Smooth muscle cell (in vitro differentiated cells): Measurements from ENCODE around the gene FAAH2. TPM values are rescaled to one million over a fixed set of nuclear protein-coding genes. Genes with fewer than 3 reads are reported as not detected.
"Not testable (repeated sequence)": the region's sequence is repeated elsewhere in the genome, so short reads cannot be mapped to it uniquely, and the experiment has no call there.

Source experiments
- DNase-seq: peaks from one replicate; lab custom pipeline; 2025; ENCODE audit not compliant: unreplicated experiment; lab: John Stamatoyannopoulos, UW
- H2AFZ ChIP-seq: fragments of 200-600 bp; sonication (generic); 2 replicates; pipeline ENCODE4 v1.6.0; 2016; ENCODE audit warnings: antibody characterized with exemption, low read depth, mild to moderate bottlenecking
- H3F3A ChIP-seq: fragments of 200-600 bp; sonication (generic); 2 replicates; pipeline ENCODE4 v1.6.0; 2017; ENCODE audit warnings: antibody characterized with exemption, low read depth
- H3K27ac ChIP-seq: fragments of 200-600 bp; sonication (generic); 2 replicates; pipeline ENCODE4 v1.5.1; 2016; ENCODE audit warnings: low read depth, mild to moderate bottlenecking
- H3K27me3 ChIP-seq: fragments of 200-600 bp; sonication (generic); 2 replicates; pipeline ENCODE4 v1.6.1; 2016; ENCODE audit warnings: low read depth, mild to moderate bottlenecking
- H3K36me3 ChIP-seq: fragments of 200-600 bp; sonication (generic); 2 replicates; pipeline ENCODE4 v1.5.1; 2016; ENCODE audit warnings: low read depth
- H3K4me1 ChIP-seq: fragments of 200-600 bp; sonication (generic); 2 replicates; pipeline ENCODE4 v1.5.1; 2016; ENCODE audit warnings: low read depth
- H3K4me2 ChIP-seq: fragments of 200-600 bp; sonication (generic); 2 replicates; pipeline ENCODE4 v1.6.0; 2016; ENCODE audit warnings: mild to moderate bottlenecking
- H3K4me3 ChIP-seq: fragments of 200-600 bp; sonication (generic); 2 replicates; pipeline ENCODE4 v1.5.1; 2016; ENCODE audit warnings: mild to moderate bottlenecking
- H3K79me2 ChIP-seq: fragments of 200-600 bp; sonication (generic); 2 replicates; pipeline ENCODE4 v1.6.0; 2016; ENCODE audit warnings: low read depth, mild to moderate bottlenecking
- H3K9ac ChIP-seq: fragments of 200-600 bp; sonication (generic); 2 replicates; pipeline ENCODE4 v1.6.0; 2016; ENCODE audit warnings: low read depth
- H3K9me3 ChIP-seq: fragments of 200-600 bp; sonication (generic); replicated peaks from 2 replicates; pipeline ENCODE4 v1.5.1; 2016; ENCODE audit warnings: low read depth
- H4K20me1 ChIP-seq: fragments of 200-600 bp; sonication (generic); 2 replicates; pipeline ENCODE4 v1.6.0; 2016; ENCODE audit warnings: low read depth
- WGBS: methylation state at CpG from one replicate; pipeline ENCODE4 v1.1.7; 2016; ENCODE audit warnings: low lambda C conversion rate; 5-methylcytosine and 5-hydroxymethylcytosine counted together
- polyA plus RNA-seq: library from polyadenylated mRNA; unstranded; fragments of >200 nt; fragmentation: Nextera tagmentation; extraction: Ambion mirVana; gene quantifications from 2 replicates; pipeline ENCODE4 v1.2.1, GENCODE V29; 2016
- total RNA-seq: library from RNA; depleted of rRNA; stranded (reverse); fragments of >200 nt; gene quantifications from 2 replicates; pipeline ENCODE4 v1.2.3, GENCODE V29; 2014
- TF ChIP-seq, protein P1 (sequence below): fragments of 200-600 bp; sonication (generic); IDR thresholded peaks from 2 replicates; pipeline ENCODE4 v1.5.1; 2017; ENCODE audit warnings: borderline replicate concordance, mild to moderate bottlenecking, antibody characterized with exemption; ENCODE audit not compliant: insufficient read depth, poor library complexity, severe bottlenecking

FAAH2 gene
- total and polyA plus RNA-seq, 2 experiments from 2014 or later: 0.37 to 0.99 TPM

GRCh38 chrX:57368158-57368557, 81.7 kb downstream of the FAAH2 start:
- H4K20me1 ChIP-seq: no peaks in the 10 kb centered on the region
- H3K4me2 ChIP-seq: no peak overlapping the region
- H3K4me1 ChIP-seq: no peaks in the 10 kb centered on the region
- no peak overlapping the region for H2AFZ ChIP-seq
- H3F3A ChIP-seq: no peaks in the 10 kb centered on the region
- no peak overlapping the region for H3K9ac ChIP-seq
- no peaks in the 10 kb centered on the region for H3K9me3 ChIP-seq
- H3K27me3 ChIP-seq: no peaks in the 10 kb centered on the region
- H3K79me2 ChIP-seq: no peaks in the 10 kb centered on the region
- 77% methylated on average over 1 of the region's 1 CpG for WGBS
- H3K36me3 ChIP-seq: no peaks in the 10 kb centered on the region
- no peak overlapping the region for H3K27ac ChIP-seq
- TF ChIP-seq, protein P1, sequence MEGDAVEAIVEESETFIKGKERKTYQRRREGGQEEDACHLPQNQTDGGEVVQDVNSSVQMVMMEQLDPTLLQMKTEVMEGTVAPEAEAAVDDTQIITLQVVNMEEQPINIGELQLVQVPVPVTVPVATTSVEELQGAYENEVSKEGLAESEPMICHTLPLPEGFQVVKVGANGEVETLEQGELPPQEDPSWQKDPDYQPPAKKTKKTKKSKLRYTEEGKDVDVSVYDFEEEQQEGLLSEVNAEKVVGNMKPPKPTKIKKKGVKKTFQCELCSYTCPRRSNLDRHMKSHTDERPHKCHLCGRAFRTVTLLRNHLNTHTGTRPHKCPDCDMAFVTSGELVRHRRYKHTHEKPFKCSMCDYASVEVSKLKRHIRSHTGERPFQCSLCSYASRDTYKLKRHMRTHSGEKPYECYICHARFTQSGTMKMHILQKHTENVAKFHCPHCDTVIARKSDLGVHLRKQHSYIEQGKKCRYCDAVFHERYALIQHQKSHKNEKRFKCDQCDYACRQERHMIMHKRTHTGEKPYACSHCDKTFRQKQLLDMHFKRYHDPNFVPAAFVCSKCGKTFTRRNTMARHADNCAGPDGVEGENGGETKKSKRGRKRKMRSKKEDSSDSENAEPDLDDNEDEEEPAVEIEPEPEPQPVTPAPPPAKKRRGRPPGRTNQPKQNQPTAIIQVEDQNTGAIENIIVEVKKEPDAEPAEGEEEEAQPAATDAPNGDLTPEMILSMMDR: no peak
- H3K4me3 ChIP-seq: no peak overlapping the region
- no peak for DNase-seq

DNA sequence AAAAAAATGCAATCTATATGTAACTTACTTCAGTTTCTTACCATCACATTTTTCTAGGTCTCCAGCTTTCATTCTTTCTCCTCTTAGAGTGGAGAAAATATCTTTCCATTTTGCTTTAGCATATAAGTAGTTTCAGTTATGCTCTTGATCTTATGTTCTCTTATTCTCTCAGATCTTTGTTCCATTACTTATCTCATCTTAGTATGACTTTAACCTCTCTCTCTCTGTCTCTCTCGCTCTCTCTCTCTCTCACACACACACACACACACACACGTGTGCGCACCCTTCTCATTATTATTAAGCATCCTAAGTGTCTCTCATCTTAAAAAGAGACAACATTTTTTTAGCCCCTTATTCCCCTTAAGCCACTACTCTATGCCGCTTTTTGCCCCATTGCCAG, 92.8 kb downstream of the FAAH2 start:
- Histone ChIP-seq H3K36me3 (no peaks in the 10 kb centered on the region), H3K79me2 (no peaks in the 10 kb centered on the region), H4K20me1 (no peaks in the 10 kb centered on the region), H3K27ac (no peak overlapping the region), H3K9me3 (no peaks in the 10 kb centered on the region), H3K4me1 (no peaks in the 10 kb centered on the region), H3K4me3 (no peak overlapping the region), H3F3A (no peaks in the 10 kb centered on the region), H2AFZ (no peak overlapping the region), H3K4me2 (no peak overlapping the region), H3K9ac (no peak overlapping the region), H3K27me3 (no peaks in the 10 kb centered on the region)
- TF ChIP-seq, protein P1: no peak
- DNase-seq: no peak
- WGBS: 78% methylated on average over 4 of the region's 4 CpGs

DNA sequence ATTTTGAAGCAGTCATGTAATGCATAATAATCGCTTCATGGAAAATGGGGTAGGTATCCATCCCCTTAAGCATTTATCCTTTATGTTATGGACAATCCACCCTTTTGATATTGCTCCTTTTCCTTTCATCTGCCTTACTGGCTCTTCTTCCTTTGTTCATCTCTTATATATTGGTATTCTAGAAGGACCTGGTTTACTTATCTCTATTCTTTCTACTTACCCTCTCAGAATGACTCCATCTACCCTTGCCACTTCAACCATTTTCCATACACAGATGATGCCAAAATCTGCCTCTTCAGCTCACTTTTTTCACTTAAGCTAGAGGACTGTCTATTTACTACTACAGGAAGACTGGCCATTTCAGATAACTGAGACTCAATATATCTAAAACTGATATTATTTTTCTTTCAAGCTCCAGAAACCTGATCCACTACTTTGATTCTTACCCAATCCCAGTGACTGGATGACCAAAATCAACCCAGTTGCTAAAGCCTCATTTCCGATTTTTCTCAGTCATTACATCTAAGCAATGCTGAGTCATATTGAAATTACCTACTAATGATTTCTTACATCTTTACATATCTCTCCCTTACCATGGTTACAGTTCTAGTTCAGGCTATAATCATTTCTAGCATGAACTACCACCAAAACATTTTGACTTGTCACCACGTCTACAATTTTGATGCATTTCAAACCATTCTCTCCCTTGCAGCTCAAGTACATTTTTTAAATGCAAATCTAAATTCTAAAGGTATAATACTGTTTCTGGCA, 93.7 kb downstream of the FAAH2 start:
- DNase-seq: no peak
- Histone ChIP-seq H3K27me3 (no peaks in the 10 kb centered on the region), H2AFZ (no peak overlapping the region), H3K79me2 (no peaks in the 10 kb centered on the region), H4K20me1 (no peaks in the 10 kb centered on the region), H3K9me3 (no peaks in the 10 kb centered on the region), H3K9ac (no peak overlapping the region), H3K27ac (no peak overlapping the region), H3F3A (no peaks in the 10 kb centered on the region), H3K4me3 (no peak overlapping the region), H3K36me3 (no peaks in the 10 kb centered on the region), H3K4me1 (no peaks in the 10 kb centered on the region), H3K4me2 (no peak overlapping the region)
- TF ChIP-seq, protein P1: no peak
- WGBS: 88% methylated on average over 3 of the region's 3 CpGs

GRCh38 chrX:57394162-57394561, 107.7 kb downstream of the FAAH2 start:
- not testable (repeated sequence) for H3K79me2 ChIP-seq, H3K4me2 ChIP-seq, H3K4me3 ChIP-seq, H3K36me3 ChIP-seq, H3K27ac ChIP-seq, DNase-seq, H3K9me3 ChIP-seq, H3K9ac ChIP-seq, H3K4me1 ChIP-seq, H4K20me1 ChIP-seq, H3F3A ChIP-seq, H3K27me3 ChIP-seq, H2AFZ ChIP-seq
- WGBS: 81% methylated on average over 7 of the region's 7 CpGs

DNA sequence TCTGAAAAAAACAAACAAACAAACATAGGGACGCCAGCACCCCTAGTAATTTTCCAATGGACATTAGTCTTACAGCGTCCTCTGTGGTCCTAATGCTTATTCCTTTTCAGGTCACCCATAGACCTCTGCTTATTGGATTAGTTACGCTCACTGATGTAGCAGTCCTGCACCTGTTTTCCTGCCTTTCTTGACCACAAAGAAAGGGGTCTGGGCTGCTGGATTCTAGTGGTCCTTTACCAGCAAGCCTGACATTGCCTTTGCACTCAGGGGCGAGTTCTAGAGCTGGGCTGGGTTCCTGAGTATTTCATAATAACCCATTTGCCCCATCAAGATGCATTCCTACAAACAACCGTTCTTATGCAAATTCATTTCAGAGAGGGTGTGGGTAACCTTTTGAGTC, 116.7 kb downstream of the FAAH2 start:
- not testable (repeated sequence) for H3K4me2 ChIP-seq, H3K79me2 ChIP-seq, H3K9ac ChIP-seq, H3K36me3 ChIP-seq, H2AFZ ChIP-seq, H3K27ac ChIP-seq, H3K27me3 ChIP-seq, H3K9me3 ChIP-seq, H3K4me1 ChIP-seq, H3F3A ChIP-seq, H4K20me1 ChIP-seq, H3K4me3 ChIP-seq, DNase-seq
- 68% methylated on average over 5 of the region's 5 CpGs for whole genome bisulfite sequencing
